GM19240 (cell line): ENCODE data around the gene LAMB3.

ENCODE experiments used
- DNase-seq: peaks from one replicate; pipeline ENCODE4 v3.0.0; 2011; ENCODE audit warnings: low spot score; ENCODE audit not compliant: insufficient read length

LAMB3 gene

GRCh38 chr1:209598227-209598626, 54.0 kb downstream of the LAMB3 start:
- no peak for DNase-seq

DNA sequence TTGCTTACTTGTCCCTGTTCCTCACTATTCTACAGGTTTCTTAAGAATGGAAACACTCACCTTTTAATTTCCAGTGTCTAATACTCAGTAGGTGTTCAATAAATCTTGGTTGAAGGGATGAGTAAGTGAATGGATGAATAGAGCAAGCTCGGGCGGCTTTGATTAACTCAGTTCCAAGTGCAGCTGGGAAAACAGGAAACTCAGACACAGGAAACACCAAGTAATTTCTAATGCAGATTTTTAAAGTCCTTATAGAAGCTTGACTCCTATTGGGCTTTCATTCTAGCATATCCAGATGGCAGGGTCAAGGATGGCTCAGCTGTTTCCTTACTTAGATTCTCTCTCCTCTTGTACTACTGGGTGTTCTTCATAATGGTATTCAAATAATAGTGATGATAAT, 54.7 kb downstream of the LAMB3 start:
- no peak for DNase-seq

- DNase-seq = no peak
Measured at GRCh38 chr1:209595599-209596285, 56.5 kb downstream of the LAMB3 start.

GRCh38 chr1:209595028-209595427, 57.2 kb downstream of the LAMB3 start:
- DNase-seq = no peak

GRCh38 chr1:209594440-209594839, 57.8 kb downstream of the LAMB3 start:
- DNase-seq = no peak

- no peak for DNase-seq
Measured at GRCh38 chr1:209593747-209594146, 58.5 kb downstream of the LAMB3 start.

- no peak for DNase-seq
Measured at GRCh38 chr1:209590405-209590804, 61.8 kb downstream of the LAMB3 start.

- no peak for DNase-seq
Measured at GRCh38 chr1:209589863-209590262, 62.4 kb downstream of the LAMB3 start.

DNA sequence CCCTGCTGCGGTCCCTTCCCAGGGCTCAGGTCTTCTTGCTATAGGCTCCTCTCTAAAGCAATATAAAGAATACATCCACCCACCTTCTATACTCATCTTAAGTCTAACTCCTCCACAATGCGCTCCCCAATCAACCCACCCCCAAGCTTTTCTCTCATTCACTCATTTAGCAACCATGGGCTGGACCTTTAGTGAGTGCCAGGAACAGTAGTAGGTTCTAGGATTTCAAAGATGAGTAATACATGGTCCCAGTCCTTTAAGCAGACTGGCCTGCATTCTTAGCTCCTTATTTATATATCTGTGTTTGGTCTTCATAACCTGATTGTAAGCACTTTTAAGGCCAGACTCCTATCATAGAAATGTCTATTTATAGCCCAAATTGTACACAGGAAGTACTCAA, 62.8 kb downstream of the LAMB3 start:
- no peak for DNase-seq

- DNase-seq = no peak
Measured at GRCh38 chr1:209587789-209588188, 64.4 kb downstream of the LAMB3 start.

- DNase-seq = no peak
Measured at GRCh38 chr1:209586221-209586740, 65.9 kb downstream of the LAMB3 start.

GRCh38 chr1:209585672-209586071, 66.6 kb downstream of the LAMB3 start:
- no peak for DNase-seq

GRCh38 chr1:209585197-209585596, 67.0 kb downstream of the LAMB3 start:
- no peak for DNase-seq

- no peak for DNase-seq
Measured at GRCh38 chr1:209584231-209584672, 68.0 kb downstream of the LAMB3 start.

DNA sequence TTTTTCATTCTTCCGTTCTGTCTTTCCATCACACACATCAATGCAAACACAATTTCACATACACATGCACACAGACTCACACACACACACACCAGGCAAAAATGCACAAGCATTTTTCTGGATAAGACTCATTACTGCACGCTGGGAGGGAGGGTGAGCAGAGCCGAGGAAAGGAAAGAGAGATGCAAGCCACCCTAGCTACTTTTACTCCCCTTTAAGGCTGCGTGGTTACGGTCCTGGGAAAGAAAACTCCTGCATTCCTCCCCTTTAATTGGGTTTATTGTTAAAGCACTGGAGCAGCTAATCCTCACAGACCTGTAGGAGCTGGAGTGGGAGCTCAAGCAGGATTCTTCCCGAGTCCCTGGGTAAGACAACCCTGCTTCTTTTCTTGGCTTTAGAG, 68.8 kb downstream of the LAMB3 start, which contains the start of gene CAMK1G:
Gene CAMK1G, plus strand, starts transcription at position 307 of the 400 bp plus-strand sequence. CDS start 11,270 bp downstream, outside the sequence.
- DNase-seq = no peak

DNA sequence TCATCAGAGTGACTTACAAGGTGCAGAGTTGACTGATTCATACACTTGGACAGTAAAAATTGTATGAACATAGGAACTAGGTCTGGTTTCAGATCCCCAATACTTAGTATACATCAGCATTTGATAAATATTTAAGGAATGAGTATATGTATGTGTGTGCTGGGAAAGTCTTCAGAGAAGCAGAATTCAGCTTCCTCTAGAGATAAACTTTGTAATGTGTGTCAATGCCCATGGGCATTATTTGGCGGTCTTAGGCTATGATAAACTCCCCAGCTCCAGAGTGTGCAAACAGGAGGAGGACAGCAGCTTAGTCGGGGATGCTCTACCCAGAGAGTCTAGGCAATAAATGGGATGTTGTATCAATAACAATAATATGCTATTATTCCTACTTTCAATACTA, 71.6 kb downstream of the LAMB3 start:
- DNase-seq = no peak

GRCh38 chr1:209577346-209577745, 74.9 kb downstream of the LAMB3 start:
- DNase-seq = no peak

- DNase-seq = peak; percentile 75
Measured at GRCh38 chr1:209576392-209577197, 75.6 kb downstream of the LAMB3 start.

GRCh38 chr1:209570743-209571142, 81.5 kb downstream of the LAMB3 start:
- no peak for DNase-seq

GRCh38 chr1:209569455-209570207, 82.6 kb downstream of the LAMB3 start:
- DNase-seq = peak; percentile 34

- no peak for DNase-seq
Measured at GRCh38 chr1:209567698-209568175, 84.5 kb downstream of the LAMB3 start.
